Measurements from ENCODE around the gene TDRD1.

DNA sequence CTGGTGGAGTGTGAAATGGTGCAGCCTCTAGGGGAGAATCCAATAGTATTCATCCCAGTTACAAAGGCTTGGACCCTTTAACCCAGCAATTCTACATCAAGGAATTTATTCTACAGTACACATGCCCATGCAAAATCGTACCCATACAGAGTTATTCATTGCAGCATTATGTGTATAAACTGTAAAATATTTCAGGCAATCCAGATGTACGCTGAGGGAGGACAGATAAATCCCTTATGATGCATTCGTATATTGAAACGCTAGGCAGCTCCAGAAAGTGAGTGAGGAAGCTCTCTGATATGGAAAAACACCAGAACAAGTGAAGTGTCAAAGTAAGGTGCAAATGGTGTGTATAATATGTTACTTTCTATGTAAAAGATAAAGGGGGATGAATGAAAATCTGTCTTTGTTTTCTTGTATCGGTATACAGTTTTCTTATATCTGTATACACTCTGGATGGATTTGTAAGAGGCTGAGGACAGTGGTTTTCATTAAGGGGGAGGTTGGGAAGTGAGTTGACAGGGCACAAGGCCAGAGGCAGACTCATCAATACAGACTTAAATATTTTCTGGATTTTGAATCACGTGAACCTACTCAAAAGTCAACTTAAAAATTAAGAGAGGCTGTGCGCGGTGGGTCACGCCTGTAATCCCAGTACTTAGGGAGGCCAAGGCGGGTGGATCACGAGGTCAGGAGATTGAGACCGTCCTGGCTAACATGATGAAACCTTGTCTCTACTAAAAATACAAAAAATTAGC, 77.0 kb downstream of the TDRD1 start:
- TF ChIP-seq YY1 (IDR thresholded peaks at IDR 0.05) = no peak
- TF ChIP-seq SP1 (IDR thresholded peaks at IDR 0.05) = no peak
- TF ChIP-seq EGR1 (IDR thresholded peaks at IDR 0.05; ENCODE audit: low read depth in 2 of 2) = no peak
- TF ChIP-seq, protein P1, sequence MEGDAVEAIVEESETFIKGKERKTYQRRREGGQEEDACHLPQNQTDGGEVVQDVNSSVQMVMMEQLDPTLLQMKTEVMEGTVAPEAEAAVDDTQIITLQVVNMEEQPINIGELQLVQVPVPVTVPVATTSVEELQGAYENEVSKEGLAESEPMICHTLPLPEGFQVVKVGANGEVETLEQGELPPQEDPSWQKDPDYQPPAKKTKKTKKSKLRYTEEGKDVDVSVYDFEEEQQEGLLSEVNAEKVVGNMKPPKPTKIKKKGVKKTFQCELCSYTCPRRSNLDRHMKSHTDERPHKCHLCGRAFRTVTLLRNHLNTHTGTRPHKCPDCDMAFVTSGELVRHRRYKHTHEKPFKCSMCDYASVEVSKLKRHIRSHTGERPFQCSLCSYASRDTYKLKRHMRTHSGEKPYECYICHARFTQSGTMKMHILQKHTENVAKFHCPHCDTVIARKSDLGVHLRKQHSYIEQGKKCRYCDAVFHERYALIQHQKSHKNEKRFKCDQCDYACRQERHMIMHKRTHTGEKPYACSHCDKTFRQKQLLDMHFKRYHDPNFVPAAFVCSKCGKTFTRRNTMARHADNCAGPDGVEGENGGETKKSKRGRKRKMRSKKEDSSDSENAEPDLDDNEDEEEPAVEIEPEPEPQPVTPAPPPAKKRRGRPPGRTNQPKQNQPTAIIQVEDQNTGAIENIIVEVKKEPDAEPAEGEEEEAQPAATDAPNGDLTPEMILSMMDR (IDR thresholded peaks at IDR 0.05; ENCODE audit: low read depth, low read length, missing input control) = no peak
- TF ChIP-seq, protein P2, sequence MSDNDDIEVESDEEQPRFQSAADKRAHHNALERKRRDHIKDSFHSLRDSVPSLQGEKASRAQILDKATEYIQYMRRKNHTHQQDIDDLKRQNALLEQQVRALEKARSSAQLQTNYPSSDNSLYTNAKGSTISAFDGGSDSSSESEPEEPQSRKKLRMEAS (IDR thresholded peaks at IDR 0.05) = no peak
- TF ChIP-seq TAF1 (conservative IDR thresholded peaks at IDR 0.05) = no peak
- TF ChIP-seq, protein P3, sequence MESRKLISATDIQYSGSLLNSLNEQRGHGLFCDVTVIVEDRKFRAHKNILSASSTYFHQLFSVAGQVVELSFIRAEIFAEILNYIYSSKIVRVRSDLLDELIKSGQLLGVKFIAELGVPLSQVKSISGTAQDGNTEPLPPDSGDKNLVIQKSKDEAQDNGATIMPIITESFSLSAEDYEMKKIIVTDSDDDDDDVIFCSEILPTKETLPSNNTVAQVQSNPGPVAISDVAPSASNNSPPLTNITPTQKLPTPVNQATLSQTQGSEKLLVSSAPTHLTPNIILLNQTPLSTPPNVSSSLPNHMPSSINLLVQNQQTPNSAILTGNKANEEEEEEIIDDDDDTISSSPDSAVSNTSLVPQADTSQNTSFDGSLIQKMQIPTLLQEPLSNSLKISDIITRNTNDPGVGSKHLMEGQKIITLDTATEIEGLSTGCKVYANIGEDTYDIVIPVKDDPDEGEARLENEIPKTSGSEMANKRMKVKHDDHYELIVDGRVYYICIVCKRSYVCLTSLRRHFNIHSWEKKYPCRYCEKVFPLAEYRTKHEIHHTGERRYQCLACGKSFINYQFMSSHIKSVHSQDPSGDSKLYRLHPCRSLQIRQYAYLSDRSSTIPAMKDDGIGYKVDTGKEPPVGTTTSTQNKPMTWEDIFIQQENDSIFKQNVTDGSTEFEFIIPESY (IDR thresholded peaks at IDR 0.05) = no peak
- TF ChIP-seq HNF4A (conservative IDR thresholded peaks at IDR 0.05) = no peak
- TF ChIP-seq, protein P4, sequence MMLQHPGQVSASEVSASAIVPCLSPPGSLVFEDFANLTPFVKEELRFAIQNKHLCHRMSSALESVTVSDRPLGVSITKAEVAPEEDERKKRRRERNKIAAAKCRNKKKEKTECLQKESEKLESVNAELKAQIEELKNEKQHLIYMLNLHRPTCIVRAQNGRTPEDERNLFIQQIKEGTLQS (IDR thresholded peaks at IDR 0.05) = no peak
